Endothelial cell of umbilical vein (primary cell): ENCODE results near the gene SESTD1. TPM values are rescaled to one million over a fixed set of nuclear protein-coding genes. Genes with fewer than 3 reads are reported as not detected.

Experiments
- BruUV-seq: library from RNA; stranded (reverse); fragments of 400-500 nt; replicated peaks from 2 replicates; lab custom pipeline; 2021; lab: Mats Ljungman, UMichigan
- CTCF ChIA-PET: fragments of 300-600, 350-600 bp; sonication (Branson Sonifier 250); formaldehyde crosslinking; loops from one replicate; lab custom pipeline; 2021; ENCODE audit warnings: antibody characterized with exemption, inconsistent platforms; lab: Charles Lee
- POLR2A ChIA-PET: fragments of 300-600, 350-600 bp; sonication (Branson Sonifier 250); formaldehyde crosslinking; loops from one replicate; lab custom pipeline; 2021; ENCODE audit warnings: antibody characterized with exemption, inconsistent platforms; lab: Charles Lee
- DNase-seq: peaks from one replicate; pipeline ENCODE4 v3.0.0-alpha.2; 2011; ENCODE audit warnings: low read depth, low spot score
- FAIRE-seq: peaks from 2 replicates; lab custom pipeline; 2011; peaks lifted over from hg19 to GRCh38; lab: Jason Lieb, UNC
- H2AFZ ChIP-seq: 2 replicates; pipeline ENCODE4 v1.6.0; 2012; ENCODE audit warnings: low read depth, low read length, control low read depth, inconsistent platforms
- H3K27ac ChIP-seq: 2 replicates; pipeline ENCODE4 v1.5.1; 2011; ENCODE audit warnings: low read depth, mild to moderate bottlenecking, control low read depth, low read length, moderate library complexity; ENCODE audit not compliant: insufficient read depth
- H3K27me3 ChIP-seq, 2 experiments: 2 replicates each; pipeline versions ENCODE4 v1.6.0 to v1.6.1; 2011; ENCODE audit warnings: low read length in 2 of 2, mixed read lengths in 1 of 2; ENCODE audit not compliant: control insufficient read depth in 2 of 2, insufficient read depth in 2 of 2
- H3K36me3 ChIP-seq, 2 experiments: 2 replicates in 1 of 2; 3 replicates in 1 of 2; pipeline ENCODE4 v1.5.1; 2011; ENCODE audit warnings: low read length in 2 of 2, mild to moderate bottlenecking in 1 of 2, moderate library complexity in 1 of 2; ENCODE audit not compliant: control insufficient read depth in 2 of 2, insufficient read depth in 2 of 2; ENCODE audit errors: extremely low read depth in 1 of 2
- H3K4me1 ChIP-seq: 3 replicates; pipeline ENCODE4 v1.5.1; 2011; ENCODE audit warnings: mild to moderate bottlenecking, low read length; ENCODE audit not compliant: control insufficient read depth, insufficient read depth; ENCODE audit errors: extremely low read depth
- H3K4me2 ChIP-seq: 2 replicates; pipeline ENCODE4 v1.6.1; 2011; ENCODE audit warnings: low read length, control low read depth, mixed read lengths; ENCODE audit not compliant: insufficient read depth
- H3K4me3 ChIP-seq, 3 experiments: fragments of 200-600 bp in 1 of 3; sonication (generic), shearing (Covaris generic) in 1 of 3; replicated peaks in 1 of 3; 2 replicates each; pipeline ENCODE4 v1.5.1; 2011 to 2016; ENCODE audit warnings: control low read depth in 3 of 3, low read length in 3 of 3, mild to moderate bottlenecking in 2 of 3, inconsistent platforms in 1 of 3, low read depth in 1 of 3, moderate library complexity in 1 of 3; ENCODE audit not compliant: insufficient read depth in 1 of 3
- H3K79me2 ChIP-seq: 2 replicates; pipeline ENCODE4 v1.6.0; 2012; ENCODE audit warnings: low read length, inconsistent platforms; ENCODE audit not compliant: control insufficient read depth, insufficient read depth
- H3K9ac ChIP-seq: replicated peaks from 2 replicates; pipeline ENCODE3; 2011; ENCODE audit warnings: low read length, control low read depth; ENCODE audit not compliant: insufficient read depth; ENCODE audit errors: extremely low read depth
- H3K9me1 ChIP-seq: replicated peaks from 3 replicates; pipeline ENCODE4 v1.6.0; 2011; ENCODE audit warnings: mild to moderate bottlenecking, low read length; ENCODE audit not compliant: control insufficient read depth, insufficient read depth; ENCODE audit errors: extremely low read depth
- H3K9me3 ChIP-seq: replicated peaks from 2 replicates; pipeline ENCODE4 v1.5.1; 2012; ENCODE audit warnings: low read length, inconsistent platforms; ENCODE audit not compliant: control insufficient read depth, insufficient read depth
- H4K20me1 ChIP-seq: replicated peaks from 2 replicates; pipeline ENCODE3; 2011; ENCODE audit warnings: mild to moderate bottlenecking, low read length; ENCODE audit not compliant: control insufficient read depth, insufficient read depth; ENCODE audit errors: extremely low read depth
- CTCF ChIP-seq, 2 donors: IDR thresholded peaks; 1 replicate in 1 of 2; 2 replicates in 1 of 2; pipeline ENCODE4 v1.5.1; 2011; ENCODE audit warnings: low read length in 2 of 2, mild to moderate bottlenecking in 2 of 2, moderate library complexity in 2 of 2, control low read depth in 1 of 2, inconsistent platforms in 1 of 2, low read depth in 1 of 2; ENCODE audit not compliant: insufficient read depth in 1 of 2; ENCODE audit errors: extremely low read depth in 1 of 2
- EZH2 ChIP-seq: IDR thresholded peaks from 2 replicates; pipeline ENCODE4 v1.6.1; 2012; ENCODE audit warnings: borderline replicate concordance, low read depth, mild to moderate bottlenecking, moderate library complexity, low read length, inconsistent platforms; ENCODE audit not compliant: severe bottlenecking
- FOS ChIP-seq: IDR thresholded peaks from 2 replicates; pipeline ENCODE4 v1.6.1; 2011; ENCODE audit warnings: mild to moderate bottlenecking, low read length, moderate library complexity, borderline replicate concordance; ENCODE audit not compliant: insufficient read depth
- GATA2 ChIP-seq: IDR thresholded peaks from 2 replicates; pipeline ENCODE4 v1.7.0; 2011; ENCODE audit warnings: low read depth, mild to moderate bottlenecking, moderate library complexity, mixed read lengths, low read length; ENCODE audit not compliant: insufficient read length, insufficient read depth
- JUN ChIP-seq: IDR thresholded peaks from 2 replicates; pipeline ENCODE4 v1.6.1; 2011; ENCODE audit warnings: borderline replicate concordance, low read depth; ENCODE audit not compliant: insufficient read length, insufficient read depth
- MAX ChIP-seq: IDR thresholded peaks from 2 replicates; pipeline ENCODE4 v1.6.1; 2011; ENCODE audit not compliant: insufficient read depth, insufficient read length
- MYC ChIP-seq: IDR thresholded peaks from one replicate; pipeline ENCODE4 v1.6.1; 2011; ENCODE audit warnings: mild to moderate bottlenecking, low read depth, low read length
- POLR2A ChIP-seq: IDR thresholded peaks from 2 replicates; pipeline ENCODE4 v1.6.1; 2012; ENCODE audit warnings: low read depth, mild to moderate bottlenecking, control low read depth, low read length
- POLR2AphosphoS5 ChIP-seq: IDR thresholded peaks from 2 replicates; pipeline ENCODE4 v1.6.1; 2012; ENCODE audit warnings: low read depth, mild to moderate bottlenecking, control low read depth, low read length, moderate library complexity; ENCODE audit not compliant: insufficient read depth
- dilution Hi-C: fragments of 300-500 bp; cut with MboI; formaldehyde crosslinking; loops from one replicate; pipeline ENCODE4 v1.15.0; 2019; ENCODE audit warnings: low sequenced_read_pairs; ENCODE audit not compliant: extremely low pct_ligation_motif_present
- intact Hi-C: fragments of 100-400 bp; cut with micrococcal nuclease; formaldehyde crosslinking; loops from one replicate; pipeline ENCODE4 v1.10.0; 2022
- polyA plus RNA-seq, 4 experiments: library from polyadenylated mRNA; depleted of rRNA in 3 of 4; stranded (reverse) in 3 of 4; unstranded in 1 of 4; fragments of >200 nt; gene quantifications; 2 replicates each; pipeline versions ENCODE4 v1.2.1 to v1.2.3, GENCODE V29; 2011 to 2012; ENCODE audit warnings: missing spikeins in 1 of 4
- total RNA-seq: library from RNA; stranded (reverse); gene quantifications from 2 replicates; pipeline ENCODE4 v1.2.3, GENCODE V29; 2021

SESTD1 gene
- total and polyA plus RNA-seq, 2 donors (not counting 3 experiments of a cell fraction or from before 2014, with no cell fraction given), result 9.8 to 72.4 TPM

- no peak overlapping the region for H3K4me2 ChIP-seq
- peaks cover 15% of the 10 kb centered on the region for H3K4me1 ChIP-seq
- no peaks in the 10 kb centered on the region for H3K9me1 ChIP-seq
- no peak overlapping the region for H3K9ac ChIP-seq
- no peaks in the 10 kb centered on the region for H3K79me2 ChIP-seq
- H3K4me3 ChIP-seq, result no peak overlapping the region
- no peak overlapping the region for H2AFZ ChIP-seq
- no peaks in the 10 kb centered on the region for H3K36me3 ChIP-seq
- CTCF ChIA-PET, result no interaction called here
- DNase-seq (no peak), FAIRE-seq (no peak)
- intact Hi-C loops, result no loop called here
- BruUV-seq, result no TSS peak
- no peaks in the 10 kb centered on the region for H3K9me3 ChIP-seq
- H3K27me3 ChIP-seq, result no peaks in the 10 kb centered on the region
- POLR2A ChIA-PET, result no interaction called here
- dilution Hi-C loops, result no loop called here
- no peaks in the 10 kb centered on the region for H4K20me1 ChIP-seq
- no peak for TF ChIP-seq POLR2A
- no peak for TF ChIP-seq MAX
- no peak for TF ChIP-seq FOS
- TF ChIP-seq GATA2, result no peak
- no peak overlapping the region for H3K27ac ChIP-seq
Measured at GRCh38 chr2:179275253-179276012, 10.8 kb upstream of the SESTD1 start.

- FAIRE-seq (no peak), DNase-seq (no peak)
- TF ChIP-seq JUN, result no peak
- no peak for TF ChIP-seq POLR2A
- TF ChIP-seq POLR2AphosphoS5, result no peak
- TF ChIP-seq MYC, result no peak
- no peak for TF ChIP-seq MAX
- TF ChIP-seq EZH2, result no peak
- no peak for TF ChIP-seq GATA2
- no peak for TF ChIP-seq CTCF (IDR thresholded peaks at IDR 0.05; ENCODE audit: extremely low read depth in 1 of 2, insufficient read depth in 1 of 2, low read depth in 1 of 2, low read length in 2 of 2)
- TF ChIP-seq FOS, result no peak
- Histone ChIP-seq H3K36me3 (no peaks in the 10 kb centered on the region), H4K20me1 (no peaks in the 10 kb centered on the region), H3K4me2 (no peak overlapping the region), H3K9me3 (no peaks in the 10 kb centered on the region), H3K4me1 (peaks cover 15% of the 10 kb centered on the region), H2AFZ (no peak overlapping the region), H3K4me3 (no peak overlapping the region), H3K9ac (no peak overlapping the region), H3K27ac (no peak overlapping the region), H3K9me1 (no peaks in the 10 kb centered on the region), H3K27me3 (no peaks in the 10 kb centered on the region), H3K79me2 (no peaks in the 10 kb centered on the region)
- ChIA-PET CTCF (no interaction called here), POLR2A (no interaction called here)
- intact Hi-C loops (loop anchor here (5.0 kb wide), 1 partner anchor 447 kb away; no protein-coding TSS in a partner anchor), dilution Hi-C loops (no loop called here)
- no TSS peak for BruUV-seq
Measured at GRCh38 chr2:179274749-179275148, 10.1 kb upstream of the SESTD1 start.
